ENCODE measurements around the gene STARD10. TPM values are rescaled to one million over a fixed set of nuclear protein-coding genes. Genes with fewer than 3 reads are reported as not detected.

The STARD10 gene
- total RNA-seq, 2 donors from 2014 or later, result 32.2 to 33.3 TPM

- Mint-ChIP-seq H3K27ac (no peak overlapping the region), H3K4me1 (no peaks in the 10 kb centered on the region)
These were observed 45.0 kb upstream of the STARD10 start for GRCh38 chr11:72838691-72839305.

GRCh38 chr11:72836111-72836510 lies 42.3 kb upstream of the STARD10 start:
- H3K9me3 ChIP-seq (ENCODE audit: control insufficient read depth, low read length), result no peaks in the 10 kb centered on the region
- H3K4me1 Mint-ChIP-seq, result peaks cover 4% of the 10 kb centered on the region
- no peak overlapping the region for H3K9ac ChIP-seq (ENCODE audit: extremely low read depth, low read length, poor library complexity, severe bottlenecking)
- H3K4me3 Mint-ChIP-seq, result no peak overlapping the region
- H3K27me3 ChIP-seq (ENCODE audit: control insufficient read depth, insufficient read depth, low read length, poor library complexity, severe bottlenecking), result no peaks in the 10 kb centered on the region
- H3K27ac ChIP-seq (ENCODE audit: low read depth, low read length), result no peak overlapping the region
- no peaks in the 10 kb centered on the region for H3K4me1 ChIP-seq (ENCODE audit: control insufficient read depth, insufficient read depth, low read length)
- H3K36me3 ChIP-seq (ENCODE audit: control insufficient read depth, insufficient read depth, low read length), result no peaks in the 10 kb centered on the region
- no peaks in the 10 kb centered on the region for H3K36me3 Mint-ChIP-seq (ENCODE audit: low read depth)
- TF ChIP-seq CTCF (conservative IDR thresholded peaks at IDR 0.05), result no peak
- H3K9me3 Mint-ChIP-seq, result no peaks in the 10 kb centered on the region
- no peak for DNase-seq
- no peaks in the 10 kb centered on the region for H3K27me3 Mint-ChIP-seq (ENCODE audit: insufficient read depth)
- 86 to 92% methylated on average over 2 to 3 of the region's 4 CpGs for WGBS, 2 experiments (ENCODE audit: insufficient coverage in 1 of 2, insufficient read length in 1 of 2)
- no peak overlapping the region for H3K4me3 ChIP-seq (ENCODE audit: low read length)
- no peak overlapping the region for H3K27ac Mint-ChIP-seq

More at GRCh38 chr11:72838691-72839305, 45.0 kb upstream of the STARD10 start:
- no peak for TF ChIP-seq CTCF (conservative IDR thresholded peaks at IDR 0.05)
- H3K9me3 ChIP-seq (ENCODE audit: control insufficient read depth, low read length), result no peaks in the 10 kb centered on the region
- Mint-ChIP-seq H3K4me3 (no peak overlapping the region), H3K9me3 (no peaks in the 10 kb centered on the region), H3K27me3 (ENCODE audit: insufficient read depth) (no peaks in the 10 kb centered on the region), H3K36me3 (ENCODE audit: low read depth) (no peaks in the 10 kb centered on the region)
- H3K9ac ChIP-seq (ENCODE audit: extremely low read depth, low read length, poor library complexity, severe bottlenecking), result no peak overlapping the region
- no peak for DNase-seq
- no peaks in the 10 kb centered on the region for H3K27me3 ChIP-seq (ENCODE audit: control insufficient read depth, insufficient read depth, low read length, poor library complexity, severe bottlenecking)
- H3K4me1 ChIP-seq (ENCODE audit: control insufficient read depth, insufficient read depth, low read length), result no peaks in the 10 kb centered on the region
- WGBS, 2 experiments (ENCODE audit: insufficient coverage in 1 of 2, insufficient read length in 1 of 2), result 90 to 94% methylated on average over 3 to 4 of the region's 4 CpGs
- no peaks in the 10 kb centered on the region for H3K36me3 ChIP-seq (ENCODE audit: control insufficient read depth, insufficient read depth, low read length)
- H3K27ac ChIP-seq (ENCODE audit: low read depth, low read length), result no peak overlapping the region
- no peak overlapping the region for H3K4me3 ChIP-seq (ENCODE audit: low read length)

GRCh38 chr11:72834905-72835304 lies 41.1 kb upstream of the STARD10 start:
- Histone ChIP-seq H3K4me3 (ENCODE audit: low read length) (no peak overlapping the region), H3K4me1 (ENCODE audit: control insufficient read depth, insufficient read depth, low read length) (no peaks in the 10 kb centered on the region), H3K9me3 (ENCODE audit: control insufficient read depth, low read length) (no peaks in the 10 kb centered on the region), H3K27ac (ENCODE audit: low read depth, low read length) (no peak overlapping the region), H3K36me3 (ENCODE audit: control insufficient read depth, insufficient read depth, low read length) (no peaks in the 10 kb centered on the region), H3K9ac (ENCODE audit: extremely low read depth, low read length, poor library complexity, severe bottlenecking) (no peak overlapping the region), H3K27me3 (ENCODE audit: control insufficient read depth, insufficient read depth, low read length, poor library complexity, severe bottlenecking) (no peaks in the 10 kb centered on the region)
- TF ChIP-seq CTCF (conservative IDR thresholded peaks at IDR 0.05), result no peak
- 94 to 96% methylated on average over 5 of the region's 5 CpGs for WGBS, 2 experiments (ENCODE audit: insufficient coverage in 1 of 2, insufficient read length in 1 of 2)
- H3K27me3 Mint-ChIP-seq (ENCODE audit: insufficient read depth), result no peaks in the 10 kb centered on the region
- no peak overlapping the region for H3K27ac Mint-ChIP-seq
- peaks cover 4% of the 10 kb centered on the region for H3K4me1 Mint-ChIP-seq
- no peak overlapping the region for H3K4me3 Mint-ChIP-seq
- DNase-seq, result no peak
- no peaks in the 10 kb centered on the region for H3K9me3 Mint-ChIP-seq
- no peaks in the 10 kb centered on the region for H3K36me3 Mint-ChIP-seq (ENCODE audit: low read depth)

All from endodermal cell (in vitro differentiated cells).